ENCODE data around the gene C1GALT1. TPM values are rescaled to one million over a fixed set of nuclear protein-coding genes. Genes with fewer than 3 reads are reported as not detected.

C1GALT1 gene
- total RNA-seq, 1 donor from 2014 or later, result 15.3 TPM

- H3K27ac Mint-ChIP-seq (ENCODE audit: unreplicated experiment), result no peak overlapping the region
- H3K36me3 Mint-ChIP-seq (ENCODE audit: unreplicated experiment), result peaks cover 5% of the 10 kb centered on the region
- peaks cover 3% of the 10 kb centered on the region for H3K4me1 Mint-ChIP-seq (ENCODE audit: low read depth, unreplicated experiment)
- H3K27me3 Mint-ChIP-seq (ENCODE audit: unreplicated experiment), result peaks cover 3% of the 10 kb centered on the region
- no peak for DNase-seq
- no peak overlapping the region for H3K4me3 Mint-ChIP-seq (ENCODE audit: unreplicated experiment)
- H3K9me3 Mint-ChIP-seq (ENCODE audit: unreplicated experiment), result peaks cover 2% of the 10 kb centered on the region
- TF ChIP-seq, protein P1, sequence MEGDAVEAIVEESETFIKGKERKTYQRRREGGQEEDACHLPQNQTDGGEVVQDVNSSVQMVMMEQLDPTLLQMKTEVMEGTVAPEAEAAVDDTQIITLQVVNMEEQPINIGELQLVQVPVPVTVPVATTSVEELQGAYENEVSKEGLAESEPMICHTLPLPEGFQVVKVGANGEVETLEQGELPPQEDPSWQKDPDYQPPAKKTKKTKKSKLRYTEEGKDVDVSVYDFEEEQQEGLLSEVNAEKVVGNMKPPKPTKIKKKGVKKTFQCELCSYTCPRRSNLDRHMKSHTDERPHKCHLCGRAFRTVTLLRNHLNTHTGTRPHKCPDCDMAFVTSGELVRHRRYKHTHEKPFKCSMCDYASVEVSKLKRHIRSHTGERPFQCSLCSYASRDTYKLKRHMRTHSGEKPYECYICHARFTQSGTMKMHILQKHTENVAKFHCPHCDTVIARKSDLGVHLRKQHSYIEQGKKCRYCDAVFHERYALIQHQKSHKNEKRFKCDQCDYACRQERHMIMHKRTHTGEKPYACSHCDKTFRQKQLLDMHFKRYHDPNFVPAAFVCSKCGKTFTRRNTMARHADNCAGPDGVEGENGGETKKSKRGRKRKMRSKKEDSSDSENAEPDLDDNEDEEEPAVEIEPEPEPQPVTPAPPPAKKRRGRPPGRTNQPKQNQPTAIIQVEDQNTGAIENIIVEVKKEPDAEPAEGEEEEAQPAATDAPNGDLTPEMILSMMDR (IDR thresholded peaks at IDR 0.05; ENCODE audit: partially characterized antibody, unreplicated experiment), result no peak
Measured at GRCh38 chr7:7292085-7292484, 109.7 kb downstream of the C1GALT1 start.

- H3K27me3 Mint-ChIP-seq (ENCODE audit: unreplicated experiment), result peaks cover 3% of the 10 kb centered on the region
- TF ChIP-seq, protein P1 (IDR thresholded peaks at IDR 0.05; ENCODE audit: partially characterized antibody, unreplicated experiment), result no peak
- no peak overlapping the region for H3K27ac Mint-ChIP-seq (ENCODE audit: unreplicated experiment)
- H3K4me3 Mint-ChIP-seq (ENCODE audit: unreplicated experiment), result no peak overlapping the region
- peaks cover 3% of the 10 kb centered on the region for H3K36me3 Mint-ChIP-seq (ENCODE audit: unreplicated experiment)
- no peak for DNase-seq
- H3K4me1 Mint-ChIP-seq (ENCODE audit: low read depth, unreplicated experiment), result peaks cover 3% of the 10 kb centered on the region
- peaks cover 5% of the 10 kb centered on the region for H3K9me3 Mint-ChIP-seq (ENCODE audit: unreplicated experiment)
Measured at GRCh38 chr7:7292608-7293007, 110.3 kb downstream of the C1GALT1 start.

DNA sequence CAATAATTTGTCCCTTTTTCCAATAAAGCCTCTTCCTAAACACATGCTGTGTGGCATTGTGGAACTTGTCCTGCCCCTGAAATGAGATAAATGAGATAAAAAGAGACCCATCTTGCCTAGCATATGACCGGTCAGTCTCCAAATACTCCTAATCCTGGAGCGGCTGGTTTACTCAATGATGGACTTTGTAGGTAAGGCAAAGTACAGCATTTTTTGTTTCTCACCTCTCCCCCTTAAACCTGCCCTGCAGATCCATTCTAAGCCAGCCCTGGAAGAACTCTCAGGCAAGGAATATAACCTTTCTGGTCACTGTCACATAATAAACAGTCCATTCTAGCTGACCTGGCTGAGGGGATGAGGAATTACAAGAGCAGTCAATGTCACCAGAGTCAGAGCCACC is 110.7 kb downstream of the C1GALT1 start:
- Mint-ChIP-seq H3K9me3 (ENCODE audit: unreplicated experiment) (peaks cover 6% of the 10 kb centered on the region), H3K4me1 (ENCODE audit: low read depth, unreplicated experiment) (peaks cover 3% of the 10 kb centered on the region), H3K4me3 (ENCODE audit: unreplicated experiment) (no peak overlapping the region), H3K27ac (ENCODE audit: unreplicated experiment) (no peak overlapping the region), H3K27me3 (ENCODE audit: unreplicated experiment) (peaks cover 3% of the 10 kb centered on the region), H3K36me3 (ENCODE audit: unreplicated experiment) (peaks cover 4% of the 10 kb centered on the region)
- DNase-seq, result no peak
- TF ChIP-seq, protein P1 (IDR thresholded peaks at IDR 0.05; ENCODE audit: partially characterized antibody, unreplicated experiment), result no peak

DNA sequence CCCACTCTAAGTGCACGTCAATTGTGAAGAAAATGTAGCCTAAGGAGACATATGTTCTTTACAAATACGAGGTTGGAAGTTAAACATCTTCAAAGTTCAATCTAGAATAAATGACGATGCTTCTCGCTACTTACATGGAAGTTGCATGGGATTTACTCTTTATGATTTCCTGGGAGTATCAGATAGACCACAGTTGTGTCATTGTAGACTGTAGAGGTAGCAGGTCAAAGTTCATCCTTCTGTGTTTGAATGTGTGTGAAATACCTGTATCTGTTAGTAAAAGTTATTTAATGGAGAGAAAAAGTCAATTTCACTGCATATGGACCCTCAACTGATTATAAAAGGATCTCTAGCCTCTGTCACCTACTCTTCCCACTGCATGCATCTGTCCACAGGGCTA is 112.6 kb downstream of the C1GALT1 start:
- no peak overlapping the region for H3K27ac Mint-ChIP-seq (ENCODE audit: unreplicated experiment)
- peaks cover 6% of the 10 kb centered on the region for H3K9me3 Mint-ChIP-seq (ENCODE audit: unreplicated experiment)

More for the DNA sequence above, 112.6 kb downstream of the C1GALT1 start:
- Mint-ChIP-seq H3K36me3 (ENCODE audit: unreplicated experiment) (peaks cover 14% of the 10 kb centered on the region), H3K27me3 (ENCODE audit: unreplicated experiment) (peaks cover 5% of the 10 kb centered on the region), H3K4me3 (ENCODE audit: unreplicated experiment) (no peak overlapping the region), H3K4me1 (ENCODE audit: low read depth, unreplicated experiment) (peaks cover 3% of the 10 kb centered on the region)
- DNase-seq, result no peak
- TF ChIP-seq, protein P1 (IDR thresholded peaks at IDR 0.05; ENCODE audit: partially characterized antibody, unreplicated experiment), result no peak

Data from glutamatergic neuron (in vitro differentiated cells).